H7 (cell line): ENCODE results near the gene ID1. TPM values are rescaled to one million over a fixed set of nuclear protein-coding genes. Genes with fewer than 3 reads are reported as not detected.
"Not testable (repeated sequence)": the region's sequence is repeated elsewhere in the genome, so short reads cannot be mapped to it uniquely, and the experiment has no call there.

ENCODE experiments used
- DNase-seq: peaks from one replicate; pipeline ENCODE4 v3.0.0; 2012
- H3K27me3 ChIP-seq: 2 replicates; pipeline ENCODE4 v1.6.0; 2011; ENCODE audit warnings: mild to moderate bottlenecking, low read length; ENCODE audit not compliant: control insufficient read depth, insufficient read depth
- H3K36me3 ChIP-seq: replicated peaks from 2 replicates; pipeline ENCODE4 v1.5.1; 2011; ENCODE audit warnings: low read length; ENCODE audit not compliant: control insufficient read depth, insufficient read depth
- H3K4me3 ChIP-seq: 2 replicates; pipeline ENCODE4 v1.5.1; 2011; ENCODE audit warnings: low read depth, mild to moderate bottlenecking, control low read depth, low read length, moderate library complexity; ENCODE audit not compliant: insufficient read depth
- total RNA-seq: library from RNA; depleted of rRNA; stranded (reverse); fragments of >200 nt; shearing (Covaris generic); gene quantifications from 2 replicates; pipeline ENCODE4 v1.2.3, GENCODE V29; 2014

ID1 gene
- total RNA-seq, 1 experiment from 2014 or later = 424 TPM

- Histone ChIP-seq H3K4me3 (no peak overlapping the region), H3K36me3 (peaks cover 20% of the 10 kb centered on the region), H3K27me3 (no peaks in the 10 kb centered on the region)
- DNase-seq = no peak
Observed at GRCh38 chr20:31570021-31570463, 35.0 kb upstream of the ID1 start.

DNA sequence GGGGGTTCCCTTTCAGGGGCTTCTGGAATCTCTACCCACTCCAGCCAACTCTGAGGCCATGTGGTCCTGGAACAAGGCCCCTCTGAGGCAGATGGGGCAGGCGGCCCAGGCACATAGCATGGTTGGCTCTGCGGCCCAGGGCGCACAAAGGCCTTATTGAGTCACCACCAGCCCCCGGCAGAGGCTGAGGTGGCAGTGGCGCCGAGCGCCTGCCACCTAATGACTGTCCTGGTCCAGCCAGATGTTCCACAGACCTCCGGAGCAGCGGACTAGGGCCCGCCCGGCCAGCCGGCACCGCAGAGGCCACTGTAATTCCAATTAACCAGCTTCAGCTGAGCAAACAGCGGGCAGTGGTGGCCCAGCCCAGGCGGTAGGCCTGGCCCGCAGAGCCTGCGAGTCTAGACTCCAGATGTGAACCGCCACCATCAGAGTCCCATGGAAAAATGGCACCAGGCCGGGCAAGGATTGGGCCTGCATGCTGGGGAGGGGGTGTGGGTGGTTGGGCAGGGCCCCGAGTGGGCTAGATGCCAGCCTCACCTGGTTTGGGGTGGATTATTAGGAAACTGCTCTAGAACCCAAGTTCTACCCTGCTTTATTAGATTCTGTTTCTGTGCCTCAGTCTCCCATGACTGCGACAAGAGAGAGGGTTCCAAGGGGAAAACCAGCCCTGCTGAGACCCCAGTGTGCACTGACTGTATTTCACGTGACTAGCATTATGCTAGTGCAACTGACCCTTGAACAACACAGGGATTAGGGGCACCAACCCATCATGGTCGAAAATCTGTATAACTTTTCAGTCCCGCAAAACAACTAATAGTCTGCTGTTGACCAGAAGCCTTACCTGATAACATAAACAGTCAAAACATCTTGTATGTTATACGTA lies 34.1 kb upstream of the ID1 start:
- H3K27me3 ChIP-seq = no peaks in the 10 kb centered on the region
- no peak for DNase-seq
- no peak overlapping the region for H3K4me3 ChIP-seq
- peaks cover 16% of the 10 kb centered on the region for H3K36me3 ChIP-seq

DNA sequence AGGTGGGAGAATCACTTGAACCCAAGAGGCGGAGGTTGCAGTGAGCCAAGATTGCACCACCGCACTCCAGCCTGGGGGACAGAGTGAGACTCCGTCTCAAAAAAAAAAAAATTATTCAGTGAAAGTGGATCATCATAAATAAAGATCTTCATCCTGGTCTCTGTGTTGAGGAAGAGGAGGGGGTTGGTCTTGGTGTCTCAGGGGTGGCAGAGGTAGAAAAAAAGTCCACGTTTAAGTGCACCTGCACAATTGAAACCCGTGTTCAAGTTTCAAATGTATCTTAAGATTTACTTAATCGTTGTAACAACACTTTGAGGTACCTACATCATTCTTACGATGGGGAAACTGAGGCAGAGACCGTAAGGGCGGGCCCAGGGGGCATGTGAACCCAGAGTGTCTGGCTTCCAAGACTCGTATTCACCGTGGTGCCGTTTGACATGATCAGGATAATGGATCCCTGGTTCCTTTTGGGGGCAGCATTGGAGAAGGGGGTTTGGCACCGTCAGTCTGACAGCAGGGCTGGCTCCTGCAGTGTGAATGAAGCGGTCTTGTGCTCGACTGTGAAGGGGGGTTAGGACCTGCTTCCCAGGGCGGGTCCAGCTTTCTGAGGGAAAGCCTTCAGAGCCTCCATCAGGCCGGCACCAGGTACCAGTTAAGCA lies 32.9 kb upstream of the ID1 start:
- Histone ChIP-seq H3K27me3 (no peaks in the 10 kb centered on the region), H3K36me3 (peaks cover 13% of the 10 kb centered on the region), H3K4me3 (peak overlapping the region; percentile 51)
- peak; percentile 77 for DNase-seq

GRCh38 chr20:31572701-31573554 lies 32.2 kb upstream of the ID1 start:
- peaks cover 9% of the 10 kb centered on the region for H3K36me3 ChIP-seq
- H3K4me3 ChIP-seq = peak overlapping the region; percentile 51
- DNase-seq = peak; percentile 99
- H3K27me3 ChIP-seq = no peaks in the 10 kb centered on the region

- H3K36me3 ChIP-seq = peaks cover 7% of the 10 kb centered on the region
- DNase-seq = no peak
- H3K27me3 ChIP-seq = no peaks in the 10 kb centered on the region
- H3K4me3 ChIP-seq = peak overlapping the region; percentile 51
Observed at GRCh38 chr20:31573555-31574321, 31.4 kb upstream of the ID1 start.

DNA sequence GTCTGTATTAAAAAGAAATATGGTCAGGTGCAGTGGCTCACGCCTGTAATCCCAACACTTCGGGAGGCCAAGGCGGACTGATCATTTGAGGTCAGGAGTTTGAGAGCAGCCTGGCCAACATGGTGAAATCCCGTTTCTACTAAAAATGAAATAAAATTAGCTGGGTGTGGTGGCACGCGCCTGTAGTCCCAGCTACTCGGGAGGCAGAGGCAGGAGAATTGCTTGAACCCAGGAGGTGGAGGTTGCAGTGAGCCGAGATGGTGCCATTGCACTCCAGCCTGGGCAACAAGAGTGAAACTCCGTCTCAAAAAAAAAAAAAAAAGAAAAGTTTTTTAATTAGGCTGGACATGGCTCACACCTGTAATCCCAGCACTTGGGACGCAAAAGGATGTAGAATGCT lies 30.1 kb upstream of the ID1 start:
- not testable (repeated sequence) for DNase-seq, H3K36me3 ChIP-seq, H3K27me3 ChIP-seq, H3K4me3 ChIP-seq

GRCh38 chr20:31576751-31577150 lies 28.3 kb upstream of the ID1 start:
- no peak for DNase-seq
- H3K4me3 ChIP-seq = no peak overlapping the region
- H3K27me3 ChIP-seq = no peaks in the 10 kb centered on the region
- H3K36me3 ChIP-seq = no peaks in the 10 kb centered on the region; the same call in 1 of the 2 replicates

- Histone ChIP-seq H3K27me3 (no peaks in the 10 kb centered on the region), H3K36me3 (no peaks in the 10 kb centered on the region; the same call in 1 of the 2 replicates), H3K4me3 (no peak overlapping the region)
- no peak for DNase-seq
Observed at GRCh38 chr20:31577194-31577593, 27.9 kb upstream of the ID1 start.

GRCh38 chr20:31578448-31579138 lies 26.5 kb upstream of the ID1 start:
- no peaks in the 10 kb centered on the region; the same call in 1 of the 2 replicates for H3K36me3 ChIP-seq
- H3K4me3 ChIP-seq = no peak overlapping the region
- H3K27me3 ChIP-seq = no peaks in the 10 kb centered on the region
- DNase-seq = no peak

DNA sequence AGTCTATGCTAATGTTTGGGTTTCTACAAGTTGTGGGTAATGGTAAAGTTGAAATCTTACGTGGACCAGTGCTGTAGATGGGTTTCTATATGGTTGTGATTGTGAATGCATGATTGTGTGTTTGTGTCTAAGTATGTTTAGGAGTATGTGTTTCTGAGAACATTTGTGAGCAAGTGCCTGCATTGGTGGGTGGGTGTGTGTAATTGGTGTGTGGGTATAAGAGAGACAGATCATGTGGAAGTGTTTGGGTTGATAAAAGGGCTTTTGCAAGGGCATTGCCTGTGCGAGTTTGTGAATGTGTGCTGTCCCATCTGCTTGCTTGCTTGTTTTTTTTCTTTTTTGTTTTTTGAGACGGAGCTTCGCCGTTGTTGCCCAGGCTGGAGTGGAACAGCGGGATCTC lies 25.8 kb upstream of the ID1 start:
- no peak for DNase-seq
- no peak overlapping the region for H3K4me3 ChIP-seq
- H3K36me3 ChIP-seq = no peaks in the 10 kb centered on the region; the same call in 1 of the 2 replicates
- no peaks in the 10 kb centered on the region for H3K27me3 ChIP-seq

- not testable (repeated sequence) for H3K4me3 ChIP-seq, DNase-seq, H3K27me3 ChIP-seq, H3K36me3 ChIP-seq
Observed at GRCh38 chr20:31579941-31580651, 25.0 kb upstream of the ID1 start.

- Histone ChIP-seq H3K36me3 (no peaks in the 10 kb centered on the region; the same call in 1 of the 2 replicates), H3K27me3 (no peaks in the 10 kb centered on the region), H3K4me3 (no peak overlapping the region)
- DNase-seq = peak; percentile 75
Observed at GRCh38 chr20:31580706-31581105, 24.4 kb upstream of the ID1 start.

DNA sequence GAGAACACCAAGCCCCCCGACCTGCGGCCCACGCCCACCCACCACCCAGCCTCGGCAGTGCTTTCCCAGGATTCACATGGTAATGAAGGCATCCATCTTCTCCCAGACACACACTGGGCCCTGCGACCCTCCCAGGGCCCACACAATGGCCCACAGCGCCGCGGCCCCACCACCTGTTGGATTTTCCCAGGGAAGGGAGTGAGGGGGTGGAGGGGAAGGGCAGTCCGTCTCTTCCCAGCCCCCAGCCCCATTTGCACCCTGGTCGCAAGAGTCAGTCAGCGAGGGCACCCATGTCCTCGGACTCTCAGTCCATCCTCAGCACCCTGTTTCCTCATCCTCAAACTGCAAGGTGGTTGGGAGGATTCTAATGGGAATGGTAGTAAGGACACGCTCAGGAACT lies 23.7 kb upstream of the ID1 start:
- H3K27me3 ChIP-seq = no peaks in the 10 kb centered on the region
- peak; percentile 83 for DNase-seq
- no peak overlapping the region for H3K4me3 ChIP-seq
- no peaks in the 10 kb centered on the region; the same call in 1 of the 2 replicates for H3K36me3 ChIP-seq
